Measurements from ENCODE around the gene AKR7A3.

The AKR7A3 gene

DNA sequence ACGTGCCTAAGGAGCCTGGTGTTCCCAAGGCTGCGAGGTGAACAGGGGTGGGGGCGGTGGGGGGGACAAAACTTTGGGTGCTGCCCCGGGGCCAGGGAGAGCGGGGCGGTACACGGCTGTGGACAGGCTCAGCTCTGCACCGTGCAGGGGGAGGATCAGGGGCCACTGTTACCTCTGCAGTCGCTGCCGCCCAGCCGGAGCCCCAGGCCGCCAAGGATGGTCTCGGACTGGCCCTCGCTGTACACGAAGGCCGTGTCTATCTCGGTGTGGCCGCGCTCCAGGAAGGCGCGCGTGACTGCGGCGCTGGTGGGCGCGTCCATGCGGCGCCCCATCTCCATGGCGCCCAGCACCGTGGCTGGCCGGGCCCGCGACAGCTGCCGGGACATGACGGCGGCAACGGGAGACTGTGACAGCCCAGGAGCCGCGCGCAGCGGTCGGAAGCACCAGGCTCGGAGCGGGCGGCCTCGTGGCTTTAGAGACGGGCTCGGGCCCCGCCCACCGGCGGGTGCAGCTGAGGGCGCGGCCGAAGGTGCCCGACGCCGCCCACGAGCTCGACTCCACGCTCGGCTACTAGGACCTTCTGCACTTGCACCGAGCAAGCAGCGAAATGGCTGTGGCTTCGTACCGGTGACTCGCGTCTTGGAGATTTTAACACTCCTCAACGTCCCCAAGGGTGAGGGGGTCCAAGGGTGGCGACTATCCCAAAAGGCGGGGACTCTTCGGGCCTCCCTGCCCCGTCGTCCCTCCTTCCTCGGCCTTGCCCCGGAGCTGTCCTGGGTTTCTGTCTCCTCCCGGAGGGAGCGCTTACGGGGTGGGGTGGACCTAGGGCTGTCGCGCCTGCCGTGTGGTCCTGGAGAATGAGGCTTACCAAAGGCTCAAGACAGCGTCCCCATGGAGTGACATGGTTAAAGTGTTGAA lies at the start of gene AKR7A3:
Gene AKR7A3 (minus strand): TSS at position 447 of the 918 bp plus-strand sequence. CDS start 61 bp downstream, at position 386.
- DNase-seq (ENCODE audit: low spot score) = peak; percentile 84

GRCh38 chr1:19338323-19338762 lies 49.8 kb upstream of the AKR7A3 start:
- DNase-seq (ENCODE audit: low spot score) = no peak

DNA sequence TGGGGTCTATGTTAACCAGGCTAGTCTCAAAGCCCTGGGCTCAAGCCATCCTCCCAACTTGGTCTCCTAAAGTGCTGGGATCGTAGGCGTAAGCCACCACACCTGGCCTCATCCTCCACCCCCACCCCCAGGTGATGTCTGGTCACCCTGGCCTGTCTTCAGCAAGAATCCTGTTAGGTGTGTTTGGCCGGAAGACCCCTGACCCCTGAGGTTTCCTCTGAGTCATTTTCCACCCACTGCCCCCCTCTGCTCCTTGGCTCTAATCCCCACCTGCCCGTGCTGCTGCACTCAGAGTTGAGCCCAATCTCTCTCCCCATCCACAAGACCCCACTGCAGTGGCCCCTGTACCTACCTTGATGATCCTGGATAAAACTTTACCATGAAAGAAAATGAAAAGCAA lies 48.7 kb upstream of the AKR7A3 start:
- no peak for DNase-seq (ENCODE audit: low spot score)

GRCh38 chr1:19336543-19336942 lies 48.0 kb upstream of the AKR7A3 start:
- DNase-seq (ENCODE audit: low spot score) = no peak

- DNase-seq (ENCODE audit: low spot score) = no peak
Measured at GRCh38 chr1:19333587-19334354, 45.2 kb upstream of the AKR7A3 start.

DNA sequence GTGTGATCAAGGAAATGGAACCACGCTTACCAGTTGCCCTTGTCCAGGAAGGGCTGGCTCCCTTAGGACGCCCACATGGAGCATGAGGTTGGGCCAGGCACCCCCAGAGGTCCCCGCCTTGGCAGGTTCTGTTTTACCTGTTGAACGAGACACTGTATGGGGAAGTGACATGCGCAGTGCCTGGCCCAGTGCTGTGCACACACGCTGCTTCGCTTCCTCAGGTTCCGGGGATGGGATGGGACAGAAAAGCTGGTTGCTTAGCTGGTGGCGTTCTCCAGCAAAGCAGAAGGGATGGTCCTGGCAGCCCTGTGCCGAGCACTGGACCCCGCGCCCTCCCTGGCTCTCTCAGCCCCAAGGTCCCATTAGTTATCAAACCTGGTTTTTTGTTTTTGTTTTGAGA lies 44.3 kb upstream of the AKR7A3 start:
- no peak for DNase-seq (ENCODE audit: low spot score)

DNA sequence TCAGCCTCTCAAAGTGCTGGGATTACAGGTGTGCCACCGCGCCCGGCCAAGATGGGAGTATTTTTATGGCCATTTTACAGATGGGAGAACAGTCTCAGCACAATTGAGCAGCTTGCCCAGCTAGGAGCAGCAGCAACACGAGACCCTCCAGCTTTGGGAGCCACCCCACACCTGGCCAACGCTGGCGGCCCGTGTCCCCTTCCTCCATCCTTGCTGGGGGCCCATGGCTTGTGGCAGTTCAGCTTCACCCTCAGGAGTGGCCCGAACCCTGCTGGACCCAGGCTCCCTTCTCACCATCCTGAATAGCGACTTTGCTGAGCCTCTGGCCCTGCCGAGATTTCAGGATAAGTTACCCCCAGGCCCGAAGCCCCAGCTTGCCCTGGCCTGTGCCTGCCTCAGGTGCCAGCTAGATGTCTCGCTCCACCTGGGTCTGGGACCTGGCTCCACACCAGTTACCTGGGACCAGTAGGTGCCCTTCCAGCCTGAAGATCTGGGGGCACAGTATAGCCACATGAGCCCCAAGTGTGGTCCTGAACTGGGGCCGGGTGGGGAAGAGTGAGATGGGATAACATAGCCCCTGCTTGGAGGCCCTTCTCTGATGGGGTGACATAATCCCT lies 42.8 kb upstream of the AKR7A3 start:
- DNase-seq (ENCODE audit: low spot score) = no peak

- DNase-seq (ENCODE audit: low spot score) = no peak
Measured at GRCh38 chr1:19330449-19331135, 42.0 kb upstream of the AKR7A3 start.

DNA sequence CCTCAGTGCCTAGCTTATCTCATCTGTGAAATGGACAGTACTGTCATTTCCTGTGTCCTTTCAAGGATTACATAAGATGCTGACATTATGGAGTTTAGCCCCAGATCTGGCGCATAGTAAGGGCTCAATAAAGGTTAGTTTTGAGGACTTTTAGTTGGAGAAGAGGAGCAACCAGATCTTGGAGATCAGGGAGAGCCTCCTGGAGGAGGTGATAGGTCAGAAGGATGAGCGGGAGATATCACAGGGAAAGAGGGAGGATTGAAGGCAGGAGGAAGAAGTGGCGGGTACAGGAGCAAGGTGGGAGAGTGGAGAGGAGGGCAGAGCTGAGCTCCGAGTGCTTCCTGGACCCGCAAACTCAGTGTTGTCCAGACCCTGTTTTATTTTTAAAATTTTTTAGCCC lies 41.0 kb upstream of the AKR7A3 start:
- no peak for DNase-seq (ENCODE audit: low spot score)

DNA sequence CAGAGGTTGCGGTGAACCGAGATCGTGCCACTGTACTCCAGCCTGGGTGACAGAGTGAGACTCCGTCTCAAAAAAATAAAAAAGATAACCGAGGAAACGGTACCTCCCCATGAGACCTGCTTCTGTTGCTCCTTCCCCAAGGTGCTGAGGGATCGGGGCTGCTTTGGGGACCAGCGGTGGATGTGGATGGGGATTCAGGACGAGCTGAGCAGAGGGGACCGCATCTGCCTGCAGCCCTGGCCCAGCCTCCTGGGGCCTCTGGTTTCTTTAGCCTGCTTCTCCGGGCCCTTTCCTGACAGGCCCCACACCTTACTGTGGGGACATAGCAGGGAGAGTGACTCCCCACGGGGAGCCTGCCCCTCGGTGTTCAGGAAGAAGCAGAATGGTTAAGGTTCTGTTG lies 40.6 kb upstream of the AKR7A3 start:
- DNase-seq (ENCODE audit: low spot score) = no peak

DNA sequence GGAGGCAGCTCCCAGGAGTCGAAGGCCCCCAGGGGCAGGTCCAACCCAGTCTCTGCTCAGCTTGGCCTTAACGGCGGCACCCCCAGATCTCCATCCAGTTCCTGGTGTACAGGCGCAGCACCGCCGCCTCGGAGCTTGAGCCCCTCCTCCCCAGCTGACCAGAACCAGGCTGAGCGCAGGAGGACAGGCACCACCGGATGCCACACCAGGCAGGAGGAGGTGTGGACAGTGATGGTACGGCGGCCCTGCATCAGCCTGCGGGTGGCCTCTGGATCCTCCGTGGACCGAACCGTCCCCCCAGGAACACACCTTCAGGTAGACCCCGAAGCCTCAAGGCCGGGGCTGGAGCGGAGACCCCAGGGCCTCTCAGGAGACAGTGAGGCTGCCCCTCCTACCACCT lies 39.9 kb upstream of the AKR7A3 start:
- no peak for DNase-seq (ENCODE audit: low spot score)

GRCh38 chr1:19327736-19328135 lies 39.2 kb upstream of the AKR7A3 start:
- DNase-seq (ENCODE audit: low spot score) = no peak

DNA sequence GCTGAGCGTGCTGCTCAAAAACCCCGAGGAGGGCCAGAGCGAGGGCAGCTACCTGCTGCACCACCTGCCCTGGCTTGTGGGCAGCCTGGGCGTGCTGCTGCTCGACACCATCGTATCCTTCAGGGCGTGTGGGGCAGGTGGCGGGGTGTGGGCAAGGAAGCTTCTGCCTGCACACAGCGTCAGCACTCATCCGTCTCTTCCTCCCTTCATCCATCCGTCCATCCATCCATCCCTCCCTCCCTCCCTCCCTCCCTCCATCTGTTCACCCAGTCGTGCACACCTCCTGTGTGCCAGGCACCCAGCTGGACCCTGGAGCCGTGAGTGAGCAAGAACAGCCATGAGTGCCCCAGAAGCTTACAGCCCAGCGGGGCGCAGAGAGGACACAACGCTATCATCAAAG lies 38.7 kb upstream of the AKR7A3 start:
- DNase-seq (ENCODE audit: low spot score) = no peak

DNA sequence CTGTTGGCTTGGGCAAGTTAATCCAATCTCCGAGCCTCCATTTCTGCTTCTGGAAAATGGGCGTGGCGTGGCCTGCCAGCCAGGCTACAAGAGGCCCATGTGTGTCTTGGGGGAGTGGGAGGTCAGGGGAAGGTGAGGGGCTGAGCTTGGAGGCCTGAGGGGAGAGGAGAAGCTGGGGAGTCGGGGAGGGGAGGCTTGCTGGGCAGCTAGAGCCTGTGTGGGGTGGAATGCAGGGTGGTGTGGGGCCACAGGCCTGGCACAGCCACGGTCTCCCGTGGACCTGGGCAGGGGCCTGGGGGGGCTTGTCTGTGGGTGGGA lies 38.1 kb upstream of the AKR7A3 start:
- DNase-seq (ENCODE audit: low spot score) = no peak

DNA sequence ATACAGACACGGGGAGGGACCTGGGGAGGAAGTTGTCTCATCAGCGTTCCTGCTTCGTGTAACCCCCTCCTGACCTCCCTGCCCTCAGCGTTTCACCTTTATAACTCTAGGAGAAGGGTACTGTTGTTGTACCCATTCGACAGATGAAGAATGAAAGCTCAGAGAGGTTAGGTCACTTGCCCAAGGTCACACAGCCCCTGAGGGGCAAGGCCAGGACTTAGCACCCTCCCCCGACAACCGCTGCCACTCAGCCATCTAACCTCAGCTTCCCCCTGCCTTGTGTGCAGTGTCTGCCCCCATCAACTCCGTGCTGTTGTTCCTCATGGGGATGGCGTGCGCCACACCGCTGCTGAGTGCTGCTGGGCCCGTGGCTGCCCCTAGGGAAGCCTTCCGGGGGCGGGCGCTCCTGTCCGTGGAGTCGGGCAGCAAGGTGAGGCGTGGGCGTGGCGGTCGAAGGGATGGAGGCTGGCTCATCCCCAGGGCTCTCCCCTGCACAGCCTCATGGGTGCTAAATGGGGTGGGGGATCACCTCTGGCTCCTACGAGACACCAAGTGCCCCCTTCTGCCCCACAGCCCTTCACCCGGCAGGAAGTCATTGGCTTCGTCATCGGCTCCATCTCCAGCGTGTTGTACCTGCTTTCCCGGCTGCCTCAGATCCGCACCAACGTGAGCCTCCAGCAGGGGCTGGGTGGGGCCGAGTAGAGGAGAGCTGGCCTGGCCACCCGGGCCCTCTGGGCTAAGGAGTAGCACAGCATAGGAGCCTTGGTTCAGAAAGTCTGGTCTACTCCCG lies 37.6 kb upstream of the AKR7A3 start:
- DNase-seq (ENCODE audit: low spot score) = no peak

- DNase-seq (ENCODE audit: low spot score) = no peak
Measured at GRCh38 chr1:19325368-19325957, 36.9 kb upstream of the AKR7A3 start.

DNA sequence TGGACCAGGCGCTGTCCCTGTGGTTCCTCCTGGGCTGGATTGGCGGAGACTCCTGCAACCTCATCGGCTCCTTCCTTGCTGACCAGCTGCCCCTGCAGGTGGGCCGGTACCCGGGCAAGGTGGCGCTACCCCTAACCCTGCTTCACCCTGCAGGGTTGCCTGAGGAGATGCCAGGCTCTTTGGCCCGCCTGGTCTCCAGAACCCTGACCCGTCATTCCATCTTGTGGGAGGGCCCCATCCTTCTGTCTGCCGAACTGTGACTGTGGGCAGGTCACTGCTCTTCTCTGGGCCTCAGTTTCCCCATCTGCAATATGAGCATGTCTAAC lies 36.1 kb upstream of the AKR7A3 start:
- no peak for DNase-seq (ENCODE audit: low spot score)

GRCh38 chr1:19323987-19324664 lies 35.6 kb upstream of the AKR7A3 start:
- no peak for DNase-seq (ENCODE audit: low spot score)

DNA sequence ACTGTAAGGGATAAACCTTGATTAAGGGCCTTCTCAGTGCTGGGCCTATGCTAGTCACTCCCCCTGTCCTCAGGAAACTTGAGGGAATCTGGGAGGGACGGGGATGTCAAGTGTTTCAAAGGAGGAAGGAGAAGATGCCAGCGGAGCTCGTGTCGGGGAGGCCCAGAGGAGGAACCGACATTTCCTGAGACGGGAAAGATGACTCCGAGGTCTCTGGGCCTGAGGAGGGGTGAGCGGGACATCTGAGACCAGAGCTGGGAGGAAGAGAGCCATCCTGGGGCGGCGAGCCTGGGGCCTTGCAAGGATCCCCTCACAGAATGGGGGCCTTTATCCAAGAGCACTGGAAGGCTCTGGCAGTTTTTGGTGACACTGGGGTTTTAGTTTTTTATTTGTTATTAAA lies 33.9 kb upstream of the AKR7A3 start:
- DNase-seq (ENCODE audit: low spot score) = no peak

DNA sequence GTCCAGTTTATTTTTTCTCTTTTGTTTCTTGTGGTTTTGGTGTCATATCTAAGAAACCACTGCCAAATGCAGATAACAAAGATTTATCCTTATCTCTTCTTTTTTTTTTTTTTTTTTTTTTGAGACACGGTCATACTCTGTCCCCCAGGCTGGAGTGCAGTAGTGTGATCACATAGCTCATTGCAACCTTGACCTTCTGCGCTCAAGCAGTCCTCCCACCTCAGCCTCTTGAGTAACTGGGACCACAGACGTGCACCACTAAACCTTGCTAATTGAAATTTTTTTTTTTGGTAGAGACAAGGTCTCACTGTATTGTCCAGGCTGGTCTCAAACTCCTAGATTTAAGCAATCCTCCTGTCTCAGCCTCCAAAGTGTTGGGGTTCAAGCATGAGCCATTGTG lies 32.5 kb upstream of the AKR7A3 start:
- DNase-seq (ENCODE audit: low spot score) = no peak

GRCh38 chr1:19319196-19319595 lies 30.6 kb upstream of the AKR7A3 start:
- DNase-seq (ENCODE audit: low spot score) = no peak

Measured in GM03348 (cell line).